Fibroblast of pulmonary artery (primary cell): ENCODE results near the gene ARHGEF11.

Experiments used
- DNase-seq: peaks from one replicate; pipeline ENCODE4 v3.0.0-alpha.2; 2010; ENCODE audit warnings: low read depth
- H3K4me3 ChIP-seq: replicated peaks from 2 replicates; pipeline ENCODE4 v1.5.1; 2011; ENCODE audit warnings: low read depth, mild to moderate bottlenecking, control low read depth, low read length, moderate library complexity
- TF ChIP-seq, protein P1 (sequence below): IDR thresholded peaks from 2 replicates; pipeline ENCODE4 v1.5.1; 2011; ENCODE audit warnings: mild to moderate bottlenecking, control low read depth, low read length, inconsistent platforms; ENCODE audit errors: missing control alignments

The ARHGEF11 gene, protein sequence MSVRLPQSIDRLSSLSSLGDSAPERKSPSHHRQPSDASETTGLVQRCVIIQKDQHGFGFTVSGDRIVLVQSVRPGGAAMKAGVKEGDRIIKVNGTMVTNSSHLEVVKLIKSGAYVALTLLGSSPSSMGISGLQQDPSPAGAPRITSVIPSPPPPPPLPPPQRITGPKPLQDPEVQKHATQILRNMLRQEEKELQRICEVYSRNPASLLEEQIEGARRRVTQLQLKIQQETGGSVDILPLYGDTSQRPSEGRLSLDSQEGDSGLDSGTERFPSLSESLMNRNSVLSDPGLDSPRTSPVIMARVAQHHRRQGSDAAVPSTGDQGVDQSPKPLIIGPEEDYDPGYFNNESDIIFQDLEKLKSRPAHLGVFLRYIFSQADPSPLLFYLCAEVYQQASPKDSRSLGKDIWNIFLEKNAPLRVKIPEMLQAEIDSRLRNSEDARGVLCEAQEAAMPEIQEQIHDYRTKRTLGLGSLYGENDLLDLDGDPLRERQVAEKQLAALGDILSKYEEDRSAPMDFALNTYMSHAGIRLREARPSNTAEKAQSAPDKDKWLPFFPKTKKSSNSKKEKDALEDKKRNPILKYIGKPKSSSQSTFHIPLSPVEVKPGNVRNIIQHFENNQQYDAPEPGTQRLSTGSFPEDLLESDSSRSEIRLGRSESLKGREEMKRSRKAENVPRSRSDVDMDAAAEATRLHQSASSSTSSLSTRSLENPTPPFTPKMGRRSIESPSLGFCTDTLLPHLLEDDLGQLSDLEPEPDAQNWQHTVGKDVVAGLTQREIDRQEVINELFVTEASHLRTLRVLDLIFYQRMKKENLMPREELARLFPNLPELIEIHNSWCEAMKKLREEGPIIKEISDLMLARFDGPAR (N-terminal part only)

DNA sequence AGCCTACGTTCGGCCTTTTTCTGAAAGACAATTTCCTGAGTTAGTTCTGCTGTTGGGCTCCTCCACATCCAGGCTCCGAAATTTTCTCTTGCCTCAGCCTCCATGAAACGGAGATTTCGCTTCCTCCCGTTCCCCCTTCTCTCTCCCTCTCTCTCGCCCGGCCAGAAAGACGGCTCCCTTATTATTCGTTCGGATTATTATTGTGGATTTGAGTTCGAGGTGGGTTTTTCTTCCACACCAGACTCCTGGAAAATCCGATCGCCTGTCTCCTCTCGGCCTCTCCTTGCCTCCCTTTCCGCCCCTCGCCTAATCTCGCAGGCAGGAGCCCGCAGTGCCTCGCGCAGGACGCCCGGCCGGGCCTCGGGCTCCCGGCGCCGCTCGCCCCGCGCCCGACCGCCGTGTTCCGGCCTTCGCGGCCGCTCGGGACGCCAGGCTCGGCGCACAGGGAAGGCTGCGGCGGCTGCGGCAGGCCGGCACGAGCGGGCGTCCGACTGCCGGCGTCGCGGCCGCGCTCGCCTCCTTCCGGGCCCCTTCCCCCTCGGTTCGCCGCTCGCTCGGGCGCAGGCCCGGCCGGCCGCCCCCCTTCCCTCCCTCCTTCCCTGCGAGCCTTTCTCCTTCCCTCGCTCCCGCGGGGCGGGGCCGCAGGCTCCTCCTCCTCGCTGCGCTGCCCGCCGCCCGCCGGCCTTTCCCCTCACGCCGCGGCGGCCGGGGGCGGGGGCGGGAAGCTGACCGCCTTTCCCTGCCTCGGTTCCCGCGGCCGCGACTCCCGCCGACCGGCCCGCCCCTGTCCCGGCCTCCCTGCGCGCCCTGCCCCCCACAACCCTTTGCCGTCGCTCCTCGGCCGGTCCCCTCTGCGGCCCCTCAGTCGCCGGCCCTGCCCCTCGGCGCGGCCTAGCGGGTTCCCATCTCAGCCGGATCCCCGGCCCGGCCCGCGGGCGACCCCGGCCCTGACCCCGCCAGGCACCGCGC, at the start of gene ARHGEF11:
Gene ARHGEF11 (minus strand): TSS at position 493 of the 969 bp plus-strand sequence. CDS start 1,412 bp downstream, outside the sequence.
- TF ChIP-seq, protein P1, sequence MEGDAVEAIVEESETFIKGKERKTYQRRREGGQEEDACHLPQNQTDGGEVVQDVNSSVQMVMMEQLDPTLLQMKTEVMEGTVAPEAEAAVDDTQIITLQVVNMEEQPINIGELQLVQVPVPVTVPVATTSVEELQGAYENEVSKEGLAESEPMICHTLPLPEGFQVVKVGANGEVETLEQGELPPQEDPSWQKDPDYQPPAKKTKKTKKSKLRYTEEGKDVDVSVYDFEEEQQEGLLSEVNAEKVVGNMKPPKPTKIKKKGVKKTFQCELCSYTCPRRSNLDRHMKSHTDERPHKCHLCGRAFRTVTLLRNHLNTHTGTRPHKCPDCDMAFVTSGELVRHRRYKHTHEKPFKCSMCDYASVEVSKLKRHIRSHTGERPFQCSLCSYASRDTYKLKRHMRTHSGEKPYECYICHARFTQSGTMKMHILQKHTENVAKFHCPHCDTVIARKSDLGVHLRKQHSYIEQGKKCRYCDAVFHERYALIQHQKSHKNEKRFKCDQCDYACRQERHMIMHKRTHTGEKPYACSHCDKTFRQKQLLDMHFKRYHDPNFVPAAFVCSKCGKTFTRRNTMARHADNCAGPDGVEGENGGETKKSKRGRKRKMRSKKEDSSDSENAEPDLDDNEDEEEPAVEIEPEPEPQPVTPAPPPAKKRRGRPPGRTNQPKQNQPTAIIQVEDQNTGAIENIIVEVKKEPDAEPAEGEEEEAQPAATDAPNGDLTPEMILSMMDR, result no peak
- DNase-seq, result peak; percentile 88
- peak within 1 kb of the TSS; percentile 87 for H3K4me3 ChIP-seq

DNA sequence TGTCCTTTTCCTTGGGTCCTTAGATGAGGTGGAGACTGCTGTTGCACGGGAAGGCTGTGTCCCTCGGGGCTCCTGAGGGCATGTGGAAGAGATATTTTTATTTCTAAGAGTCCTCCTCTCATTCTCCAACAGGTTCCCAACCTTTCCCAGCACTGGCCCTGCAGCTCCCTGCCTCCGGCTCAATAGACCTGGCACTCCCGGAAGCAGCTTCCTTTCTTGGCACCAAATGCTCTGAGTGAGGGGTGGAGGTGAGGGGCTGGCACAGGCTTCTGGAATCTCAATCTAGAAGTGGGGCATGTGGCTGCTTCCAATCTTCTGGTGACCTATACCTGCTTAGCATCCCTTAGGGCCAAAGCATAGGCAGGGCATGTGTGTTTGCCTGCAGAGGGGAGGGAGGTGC, 49.5 kb upstream of the ARHGEF11 start:
- DNase-seq, result no peak
- no peak overlapping the region for H3K4me3 ChIP-seq
- TF ChIP-seq, protein P1, result no peak

DNA sequence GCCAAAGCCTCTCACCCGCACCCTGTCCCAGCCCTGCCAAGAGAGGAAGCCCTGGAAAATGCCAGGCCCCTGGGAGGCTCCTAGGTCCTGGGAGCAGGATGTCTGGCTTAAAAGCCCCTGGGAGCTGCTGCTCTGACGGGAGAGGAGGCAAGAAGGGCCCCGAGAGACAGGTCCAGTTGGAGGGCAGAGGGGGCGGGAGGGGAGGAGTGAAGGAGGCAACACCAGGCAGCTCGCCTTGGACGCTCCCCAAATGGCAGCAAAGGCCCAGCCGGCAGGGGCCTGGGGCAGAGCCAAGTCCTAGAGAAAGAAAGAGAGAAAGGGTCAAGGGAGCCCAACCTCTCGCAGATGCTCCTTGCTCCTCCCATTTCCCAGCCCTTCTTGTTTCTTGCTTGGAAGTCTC, 47.3 kb upstream of the ARHGEF11 start:
- TF ChIP-seq, protein P1, result no peak
- no peak overlapping the region for H3K4me3 ChIP-seq
- peak; percentile 53 for DNase-seq

DNA sequence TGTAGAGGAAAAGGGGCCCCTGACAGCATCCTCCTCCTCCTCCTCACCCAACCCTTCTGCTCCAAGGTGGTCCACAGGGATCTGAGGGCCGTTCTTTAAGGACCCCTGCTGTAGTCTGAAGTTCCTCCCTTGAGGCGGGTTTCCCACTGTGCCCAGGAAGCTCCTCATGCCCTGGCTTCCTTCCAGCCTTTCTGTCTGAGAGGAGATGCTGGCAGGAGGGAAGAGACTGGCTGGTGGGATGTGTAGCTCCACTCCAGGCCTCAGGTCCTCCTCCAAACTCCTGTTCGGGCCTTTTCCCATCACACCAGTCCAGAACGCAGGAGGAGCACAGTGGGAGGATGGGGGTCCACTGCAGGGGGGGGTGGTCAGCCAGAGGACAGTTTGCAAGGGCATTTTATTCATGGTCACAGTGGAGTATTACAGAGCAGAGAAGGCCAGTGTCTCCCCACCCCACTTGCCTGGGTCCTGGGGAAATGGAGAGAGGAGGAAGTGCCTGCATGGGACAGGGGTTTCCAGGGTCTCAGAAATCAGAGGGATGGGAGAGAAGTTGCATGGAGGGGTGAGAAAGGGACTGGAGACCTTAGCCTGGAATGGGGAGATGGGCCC, 46.2 kb upstream of the ARHGEF11 start:
- no peak overlapping the region for H3K4me3 ChIP-seq
- TF ChIP-seq, protein P1, result no peak
- no peak for DNase-seq

DNA sequence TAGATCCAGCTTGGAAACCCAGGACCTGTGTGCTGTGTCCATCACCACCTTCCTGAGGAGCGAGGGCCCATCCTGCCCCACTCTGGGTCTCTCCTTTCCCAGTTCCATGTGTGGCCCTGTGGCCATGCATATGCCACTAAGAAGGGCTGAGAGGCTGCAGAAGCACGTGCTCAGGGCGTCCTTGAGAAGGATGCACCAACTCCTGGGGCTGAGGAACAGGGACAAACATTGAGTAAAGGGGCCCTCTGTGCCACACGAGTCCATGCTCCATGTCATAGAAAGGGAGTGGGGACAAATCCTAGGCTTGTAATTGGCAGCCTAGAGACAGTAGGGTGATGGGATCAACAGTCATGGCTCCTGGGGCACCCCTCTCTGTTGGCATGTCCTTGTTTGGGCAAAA, 45.6 kb upstream of the ARHGEF11 start:
- DNase-seq, result no peak
- TF ChIP-seq, protein P1, result no peak
- H3K4me3 ChIP-seq, result no peak overlapping the region

DNA sequence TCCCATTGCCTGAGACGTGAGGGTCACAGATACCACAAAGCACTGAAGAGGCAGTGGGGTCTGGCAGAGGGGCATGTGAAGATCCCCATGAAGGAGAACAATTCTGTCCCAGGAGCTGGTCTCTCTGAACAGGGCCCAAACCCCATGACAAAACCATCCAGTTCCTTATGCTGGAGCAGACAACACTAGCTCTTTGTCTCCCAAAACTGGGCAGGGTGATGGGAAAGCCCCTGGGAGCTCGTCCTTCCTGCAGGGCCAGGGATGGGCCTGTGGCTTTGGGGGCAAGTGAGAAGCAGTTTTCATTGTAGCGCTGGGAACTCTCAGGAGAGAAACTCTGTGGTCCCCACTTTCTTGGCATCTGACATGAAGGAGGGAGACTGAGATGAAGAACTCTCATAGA, 45.2 kb upstream of the ARHGEF11 start:
- H3K4me3 ChIP-seq, result no peak overlapping the region
- TF ChIP-seq, protein P1, result no peak
- DNase-seq, result no peak
